Thyroid gland (tissue), 4 donors: ENCODE measurements around the gene KRT9.

Source experiments
- POLR2A ChIP-seq, 2 donors: fragments of 450-650 bp; IDR thresholded peaks; one replicate each; pipeline ENCODE4 v1.6.1; 2017; ENCODE audit warnings: antibody characterized with exemption in 2 of 2, mild to moderate bottlenecking in 2 of 2, moderate library complexity in 1 of 2
- TF ChIP-seq, protein P1 (sequence below), 6 experiments: fragments of 200-600 bp in 3 of 6; fragments of 450-650 bp in 3 of 6; sonication (generic) in 3 of 6; IDR thresholded peaks; one replicate each; pipeline ENCODE4 v1.5.1; 2016 to 2019; ENCODE audit warnings: antibody characterized with exemption in 6 of 6, mild to moderate bottlenecking in 2 of 6, inconsistent platforms in 1 of 6, moderate library complexity in 1 of 6

DNA sequence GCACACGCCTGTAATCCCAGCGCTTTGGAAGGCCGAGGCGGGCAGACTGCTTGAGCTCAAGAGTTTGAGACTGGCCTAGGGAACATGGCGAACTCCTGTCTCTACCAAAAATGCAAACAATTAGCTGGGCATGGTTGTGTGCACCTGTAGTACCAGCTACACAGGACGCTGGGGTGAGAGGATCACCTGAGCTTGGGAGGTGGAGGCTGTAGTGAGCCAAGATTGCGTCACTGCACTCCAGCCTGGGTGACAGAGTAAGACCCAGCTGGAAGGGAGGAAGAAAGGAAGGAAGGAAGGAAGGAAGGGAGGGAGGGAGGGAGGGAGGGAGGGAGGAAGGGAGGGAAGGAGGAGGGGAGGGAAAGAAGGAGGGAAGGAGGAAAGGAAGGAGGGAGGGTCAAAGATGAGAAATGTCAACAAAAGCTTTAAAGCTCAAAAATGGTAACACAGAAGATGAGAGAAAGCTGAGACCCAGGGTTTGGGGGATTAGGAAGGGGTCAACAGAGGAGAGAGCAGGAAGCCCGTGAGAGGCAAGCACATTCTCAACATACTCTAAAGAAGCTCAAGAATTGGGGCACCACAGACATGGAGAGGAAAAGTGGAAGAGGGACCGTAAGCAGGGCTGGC lies 38.8 kb downstream of the KRT9 start:
- TF ChIP-seq, protein P1, sequence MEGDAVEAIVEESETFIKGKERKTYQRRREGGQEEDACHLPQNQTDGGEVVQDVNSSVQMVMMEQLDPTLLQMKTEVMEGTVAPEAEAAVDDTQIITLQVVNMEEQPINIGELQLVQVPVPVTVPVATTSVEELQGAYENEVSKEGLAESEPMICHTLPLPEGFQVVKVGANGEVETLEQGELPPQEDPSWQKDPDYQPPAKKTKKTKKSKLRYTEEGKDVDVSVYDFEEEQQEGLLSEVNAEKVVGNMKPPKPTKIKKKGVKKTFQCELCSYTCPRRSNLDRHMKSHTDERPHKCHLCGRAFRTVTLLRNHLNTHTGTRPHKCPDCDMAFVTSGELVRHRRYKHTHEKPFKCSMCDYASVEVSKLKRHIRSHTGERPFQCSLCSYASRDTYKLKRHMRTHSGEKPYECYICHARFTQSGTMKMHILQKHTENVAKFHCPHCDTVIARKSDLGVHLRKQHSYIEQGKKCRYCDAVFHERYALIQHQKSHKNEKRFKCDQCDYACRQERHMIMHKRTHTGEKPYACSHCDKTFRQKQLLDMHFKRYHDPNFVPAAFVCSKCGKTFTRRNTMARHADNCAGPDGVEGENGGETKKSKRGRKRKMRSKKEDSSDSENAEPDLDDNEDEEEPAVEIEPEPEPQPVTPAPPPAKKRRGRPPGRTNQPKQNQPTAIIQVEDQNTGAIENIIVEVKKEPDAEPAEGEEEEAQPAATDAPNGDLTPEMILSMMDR (IDR thresholded peaks at IDR 0.05), result no peak
- no peak for TF ChIP-seq POLR2A (IDR thresholded peaks at IDR 0.05)
